GM20000 (cell line): Measurements from ENCODE around the gene SCN4B.

ENCODE experiments used
- DNase-seq: peaks from one replicate; pipeline ENCODE4 v3.0.0; 2012; ENCODE audit warnings: low spot score
- CTCF ChIP-seq: IDR thresholded peaks from 2 replicates; pipeline ENCODE4 v1.5.1; 2012; ENCODE audit warnings: mild to moderate bottlenecking, control low read depth; ENCODE audit errors: extremely low read depth, missing control alignments

SCN4B gene

DNA sequence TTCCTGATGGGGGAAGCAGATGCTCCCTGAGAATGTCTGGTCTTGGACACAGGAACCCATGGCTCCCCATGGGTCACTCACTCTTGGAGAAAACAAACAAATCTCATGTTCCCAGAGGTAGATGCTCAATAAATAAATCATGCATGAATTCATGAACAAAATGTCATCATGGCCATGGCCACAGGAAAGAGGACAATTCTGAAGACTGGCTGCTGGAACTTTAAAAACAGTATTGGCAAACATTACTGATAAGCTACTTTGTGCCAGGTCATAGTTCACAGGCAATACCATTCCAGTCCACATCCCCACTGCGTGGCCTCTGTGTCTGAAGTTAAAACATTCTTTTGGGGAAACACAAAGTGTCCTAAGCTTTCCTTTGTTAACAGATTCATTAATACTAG lies 56.7 kb downstream of the SCN4B start:
- TF ChIP-seq CTCF: no peak
- DNase-seq: no peak

DNA sequence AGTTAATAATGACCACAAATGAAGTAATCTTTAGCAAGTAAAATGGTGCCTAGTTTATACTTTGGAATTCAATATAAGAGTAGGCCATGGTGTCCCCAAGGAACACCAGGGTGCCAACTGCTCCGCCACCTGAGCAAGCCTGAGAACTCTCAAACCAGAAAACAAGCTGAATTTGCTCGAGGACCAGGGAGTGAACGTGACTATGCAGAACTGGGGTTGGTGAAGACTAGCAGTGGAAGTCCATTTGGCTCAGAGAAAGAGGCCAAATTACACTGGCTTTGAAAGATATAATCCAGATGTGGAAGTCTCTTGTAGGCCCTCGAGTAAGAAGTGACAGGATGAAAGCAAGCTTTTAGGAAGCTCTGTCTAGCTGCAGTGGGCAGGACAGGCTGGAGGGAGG lies 57.1 kb downstream of the SCN4B start:
- no peak for TF ChIP-seq CTCF
- no peak for DNase-seq

GRCh38 chr11:118092907-118093571 lies 59.6 kb downstream of the SCN4B start:
- DNase-seq: no peak
- TF ChIP-seq CTCF: no peak

- DNase-seq: no peak
Observed at GRCh38 chr11:118091690-118092089, 60.9 kb downstream of the SCN4B start.

GRCh38 chr11:118090545-118091162 lies 62.0 kb downstream of the SCN4B start:
- no peak for TF ChIP-seq CTCF
- no peak for DNase-seq

More at GRCh38 chr11:118091690-118092089, 60.9 kb downstream of the SCN4B start:
- no peak for TF ChIP-seq CTCF

DNA sequence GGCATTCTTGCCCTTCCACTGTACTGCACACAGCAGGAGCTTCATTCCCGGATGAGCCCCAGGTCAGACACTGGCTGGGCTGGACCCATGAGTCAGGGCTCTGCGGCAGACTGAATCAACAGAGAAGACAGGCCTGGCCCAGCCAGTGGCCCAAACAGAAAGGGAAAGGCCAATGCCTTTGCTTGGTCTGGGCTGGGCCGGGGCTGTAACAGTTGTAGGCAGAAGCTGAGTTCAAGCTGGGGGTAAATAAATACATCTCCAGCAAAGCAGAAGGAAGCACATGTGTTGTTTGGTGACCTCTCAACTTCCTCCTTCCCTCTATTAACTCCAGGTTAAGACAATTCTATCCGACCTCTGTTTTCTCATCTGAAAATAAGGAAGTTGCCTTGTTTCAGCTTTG lies 64.1 kb downstream of the SCN4B start:
- no peak for DNase-seq
- TF ChIP-seq CTCF: no peak

- no peak for DNase-seq
Observed at GRCh38 chr11:118087931-118088330, 64.7 kb downstream of the SCN4B start.

More at GRCh38 chr11:118087931-118088330, 64.7 kb downstream of the SCN4B start:
- no peak for TF ChIP-seq CTCF
